A673 (cell line): ENCODE measurements around the gene MRTFA. TPM values are rescaled to one million over a fixed set of nuclear protein-coding genes. Genes with fewer than 3 reads are reported as not detected.
"Not testable (repeated sequence)": the region's sequence is repeated elsewhere in the genome, so short reads cannot be mapped to it uniquely, and the experiment has no call there.

Experiments
- BruUV-seq: library from RNA; stranded (reverse); fragments of 400-500 nt; replicated peaks from 2 replicates; lab custom pipeline; 2021; lab: Mats Ljungman, UMichigan
- CTCF ChIA-PET: fragments of 300-600 bp; sonication (Branson Sonifier 250); formaldehyde crosslinking; loops from one replicate; lab custom pipeline; 2022; ENCODE audit warnings: antibody characterized with exemption; lab: Charles Lee
- POLR2A ChIA-PET: fragments of 300-600 bp; sonication (Branson Sonifier 250); formaldehyde crosslinking; loops from one replicate; lab custom pipeline; 2022; ENCODE audit warnings: antibody characterized with exemption; ENCODE audit not compliant: low non-redundant PET; lab: Charles Lee
- DNase-seq: peaks from one replicate; pipeline ENCODE4 v3.0.0-alpha.2; 2015; ENCODE audit warnings: low spot score
- H3K27ac ChIP-seq: fragments of 200-600 bp; sonication (generic); 2 replicates; pipeline ENCODE4 v1.5.1; 2016; ENCODE audit warnings: mixed run types, low read depth, mild to moderate bottlenecking, mixed read lengths, antibody characterized with exemption, low read length; ENCODE audit not compliant: poor library complexity, severe bottlenecking
- H3K27me3 ChIP-seq: fragments of 200-600 bp; sonication (generic); replicated peaks from 2 replicates; pipeline ENCODE4 v1.6.1; 2017; ENCODE audit warnings: mixed run types, low read depth, mild to moderate bottlenecking, mixed read lengths, antibody characterized with exemption, low read length; ENCODE audit not compliant: insufficient read depth, poor library complexity
- H3K36me3 ChIP-seq: fragments of 200-600 bp; sonication (generic); 2 replicates; pipeline ENCODE4 v1.6.1; 2016; ENCODE audit warnings: mixed run types, mild to moderate bottlenecking, mixed read lengths, antibody characterized with exemption, low read length; ENCODE audit not compliant: insufficient read depth, poor library complexity, severe bottlenecking
- H3K4me1 ChIP-seq: fragments of 200-600 bp; sonication (generic); 2 replicates; pipeline ENCODE4 v1.6.1; 2017; ENCODE audit warnings: mixed run types, mild to moderate bottlenecking, mixed read lengths, antibody characterized with exemption, low read length; ENCODE audit not compliant: insufficient read depth, poor library complexity, severe bottlenecking
- H3K4me3 ChIP-seq: fragments of 200-600 bp; sonication (generic); 2 replicates; pipeline ENCODE4 v1.5.1; 2016; ENCODE audit warnings: low read depth, mixed run types, mild to moderate bottlenecking, mixed read lengths, low read length; ENCODE audit not compliant: poor library complexity, severe bottlenecking
- H3K9me3 ChIP-seq: fragments of 200-600 bp; sonication (generic); 2 replicates; pipeline ENCODE4 v1.6.1; 2016; ENCODE audit warnings: mixed run types, low read depth, mild to moderate bottlenecking, mixed read lengths, antibody characterized with exemption, low read length; ENCODE audit not compliant: poor library complexity, severe bottlenecking
- CTCF ChIP-seq: fragments of 300-800, 200-600 bp; sonication (generic); conservative IDR thresholded peaks from 2 replicates; pipeline ENCODE4 v1.5.1; 2017; ENCODE audit warnings: low read depth, mild to moderate bottlenecking, antibody characterized with exemption, low read length, moderate library complexity, mixed read lengths
- EZH2 ChIP-seq: fragments of 200-600 bp; sonication (generic); IDR thresholded peaks from 2 replicates; pipeline ENCODE4 v1.6.1; 2017; ENCODE audit warnings: borderline replicate concordance, low read depth, mild to moderate bottlenecking, mixed read lengths, antibody characterized with exemption, low read length; ENCODE audit not compliant: poor library complexity, severe bottlenecking
- intact Hi-C: fragments of 100-400 bp; cut with micrococcal nuclease; formaldehyde crosslinking; loops from one replicate; pipeline ENCODE4 v1.10.0; 2022; ENCODE audit not compliant: unreplicated experiment
- total RNA-seq: library from RNA; stranded (reverse); gene quantifications from 2 replicates; pipeline ENCODE4 v1.2.3, GENCODE V29; 2021

Gene MRTFA
- total RNA-seq, 1 experiment from 2014 or later = 35.8 TPM

- POLR2A ChIA-PET = no interaction called here
- Histone ChIP-seq H3K4me3 (no peak overlapping the region), H3K27ac (no peak overlapping the region), H3K9me3 (no peaks in the 10 kb centered on the region), H3K36me3 (no peaks in the 10 kb centered on the region), H3K27me3 (no peaks in the 10 kb centered on the region), H3K4me1 (no peaks in the 10 kb centered on the region)
- BruUV-seq = no TSS peak
- intact Hi-C loops = no loop called here
- CTCF ChIA-PET = no interaction called here
- no peak for DNase-seq
- no peak for TF ChIP-seq CTCF
- no peak for TF ChIP-seq EZH2
These were observed 24.2 kb upstream of the MRTFA start for GRCh38 chr22:40660730-40661129.

- CTCF ChIA-PET = no interaction called here
- no peaks in the 10 kb centered on the region for H3K9me3 ChIP-seq
- H3K27me3 ChIP-seq = no peaks in the 10 kb centered on the region
- H3K27ac ChIP-seq = no peak overlapping the region
- intact Hi-C loops = no loop called here
- DNase-seq = no peak
- TF ChIP-seq CTCF = no peak
- no peaks in the 10 kb centered on the region for H3K36me3 ChIP-seq
- no peak overlapping the region for H3K4me3 ChIP-seq
- no TSS peak for BruUV-seq
- POLR2A ChIA-PET = no interaction called here
- peaks cover 8% of the 10 kb centered on the region for H3K4me1 ChIP-seq
These were observed 22.6 kb upstream of the MRTFA start for GRCh38 chr22:40659166-40659565.

- intact Hi-C loops, H3K27me3 ChIP-seq, H3K27ac ChIP-seq, DNase-seq, H3K9me3 ChIP-seq, BruUV-seq, H3K36me3 ChIP-seq, H3K4me3 ChIP-seq: not testable (repeated sequence)
- H3K4me1 ChIP-seq = peaks cover 21% of the 10 kb centered on the region
- CTCF ChIA-PET = interaction anchor here (0.7 kb wide), 1 partner anchor 171 kb away, joined by 5 read pairs; no protein-coding TSS in a partner anchor
- POLR2A ChIA-PET = interaction anchor here (0.6 kb wide), 1 partner anchor 555 kb away, joined by 3 read pairs; no protein-coding TSS in a partner anchor
These were observed 20.1 kb upstream of the MRTFA start for GRCh38 chr22:40656651-40657050.

- BruUV-seq, CTCF ChIA-PET, H3K4me3 ChIP-seq, DNase-seq, H3K27ac ChIP-seq, H3K36me3 ChIP-seq, H3K27me3 ChIP-seq, POLR2A ChIA-PET, H3K9me3 ChIP-seq, intact Hi-C loops: not testable (repeated sequence)
- peaks cover 25% of the 10 kb centered on the region for H3K4me1 ChIP-seq
These were observed 19.4 kb upstream of the MRTFA start for GRCh38 chr22:40655941-40656340.
